ENCODE measurements around the gene METTL17.
"Not testable (repeated sequence)": the region's sequence is repeated elsewhere in the genome, so short reads cannot be mapped to it uniquely, and the experiment has no call there.

- TF ChIP-seq POLR2A, POLR2AphosphoS5, CTCF (IDR thresholded peaks at IDR 0.05): not testable (repeated sequence)
Measured at GRCh38 chr14:20945146-20945545, 44.6 kb upstream of the METTL17 start.

Measured in sigmoid colon (tissue), 4 donors.